Endodermal cell (in vitro differentiated cells): ENCODE data around the gene CALCA. TPM values are rescaled to one million over a fixed set of nuclear protein-coding genes. Genes with fewer than 3 reads are reported as not detected.
A peak's percentile ranks its signal among the peaks of the same experiment; 100 is the strongest.

Source experiments
- DNase-seq: peaks from one replicate; pipeline ENCODE4 v3.0.0-alpha.2; 2017
- H3K27ac ChIP-seq: 2 replicates; pipeline ENCODE4 v1.5.1; 2013; ENCODE audit warnings: mild to moderate bottlenecking, low read depth, low read length, moderate library complexity
- H3K27me3 ChIP-seq: 2 replicates; pipeline ENCODE4 v1.6.1; 2013; ENCODE audit warnings: mild to moderate bottlenecking, low read length, moderate library complexity; ENCODE audit not compliant: insufficient read depth, control insufficient read depth, poor library complexity, severe bottlenecking
- H3K36me3 ChIP-seq: 2 replicates; pipeline ENCODE4 v1.7.0; 2013; ENCODE audit warnings: mild to moderate bottlenecking, low read length, moderate library complexity; ENCODE audit not compliant: control insufficient read depth, insufficient read depth
- H3K4me1 ChIP-seq: one replicate; pipeline ENCODE4 v1.7.0; 2013; ENCODE audit warnings: low read length; ENCODE audit not compliant: control insufficient read depth, insufficient read depth
- H3K4me3 ChIP-seq: 2 replicates; pipeline ENCODE4 v1.5.1; 2013; ENCODE audit warnings: mild to moderate bottlenecking, low read length, moderate library complexity
- H3K9ac ChIP-seq: 2 replicates; pipeline ENCODE4 v1.6.1; 2013; ENCODE audit warnings: mild to moderate bottlenecking, low read length, moderate library complexity; ENCODE audit not compliant: poor library complexity, severe bottlenecking; ENCODE audit errors: extremely low read depth
- H3K9me3 ChIP-seq: 2 replicates; pipeline ENCODE4 v1.6.1; 2013; ENCODE audit warnings: mild to moderate bottlenecking, low read length, moderate library complexity; ENCODE audit not compliant: control insufficient read depth
- H3K27ac Mint-ChIP-seq: 2 replicates; pipeline ENCODE4 v1.8.0; 2020; ENCODE audit warnings: mixed read lengths
- H3K27me3 Mint-ChIP-seq: 2 replicates; pipeline ENCODE4 v1.8.0; 2021; ENCODE audit warnings: mild to moderate bottlenecking, mixed read lengths; ENCODE audit not compliant: insufficient read depth
- H3K36me3 Mint-ChIP-seq: 2 replicates; pipeline ENCODE4 v1.8.0; 2020; ENCODE audit warnings: low read depth, mixed read lengths
- H3K4me1 Mint-ChIP-seq: 2 replicates; pipeline ENCODE4 v1.8.0; 2020; ENCODE audit warnings: mixed read lengths
- H3K4me3 Mint-ChIP-seq: 2 replicates; pipeline ENCODE4 v1.8.0; 2020; ENCODE audit warnings: mild to moderate bottlenecking, moderate library complexity, mixed read lengths
- H3K9me3 Mint-ChIP-seq: 2 replicates; pipeline ENCODE4 v1.8.0; 2020; ENCODE audit warnings: mild to moderate bottlenecking, mixed read lengths
- WGBS, 2 experiments: methylation state at CpG; one replicate each; pipeline versions ENCODE4 v1.1.5 to v1.1.7; 2013; ENCODE audit warnings: missing lambda C conversion rate in 2 of 2, mixed read lengths in 1 of 2; ENCODE audit not compliant: insufficient coverage in 1 of 2, insufficient read length in 1 of 2; 5-methylcytosine and 5-hydroxymethylcytosine counted together
- total RNA-seq, 2 donors: library from RNA; stranded (reverse); fragmentation: NEBNext Ultra II Directional in 1 of 2; extraction: Animal tissue kit (Norgen Biotek cat#: 25700) in 1 of 2; gene quantifications; 2 replicates in 1 of 2; 3 replicates in 1 of 2; pipeline ENCODE4 v1.2.1, GENCODE V29; 2021
- TF ChIP-seq, protein P1 (sequence below): fragments of 200-600 bp; sonication (generic); conservative IDR thresholded peaks from 2 replicates; pipeline ENCODE4 v1.5.0; 2021; ENCODE audit warnings: antibody characterized with exemption, mild to moderate bottlenecking

The CALCA gene
- total RNA-seq, 2 donors from 2014 or later = not detected

DNA sequence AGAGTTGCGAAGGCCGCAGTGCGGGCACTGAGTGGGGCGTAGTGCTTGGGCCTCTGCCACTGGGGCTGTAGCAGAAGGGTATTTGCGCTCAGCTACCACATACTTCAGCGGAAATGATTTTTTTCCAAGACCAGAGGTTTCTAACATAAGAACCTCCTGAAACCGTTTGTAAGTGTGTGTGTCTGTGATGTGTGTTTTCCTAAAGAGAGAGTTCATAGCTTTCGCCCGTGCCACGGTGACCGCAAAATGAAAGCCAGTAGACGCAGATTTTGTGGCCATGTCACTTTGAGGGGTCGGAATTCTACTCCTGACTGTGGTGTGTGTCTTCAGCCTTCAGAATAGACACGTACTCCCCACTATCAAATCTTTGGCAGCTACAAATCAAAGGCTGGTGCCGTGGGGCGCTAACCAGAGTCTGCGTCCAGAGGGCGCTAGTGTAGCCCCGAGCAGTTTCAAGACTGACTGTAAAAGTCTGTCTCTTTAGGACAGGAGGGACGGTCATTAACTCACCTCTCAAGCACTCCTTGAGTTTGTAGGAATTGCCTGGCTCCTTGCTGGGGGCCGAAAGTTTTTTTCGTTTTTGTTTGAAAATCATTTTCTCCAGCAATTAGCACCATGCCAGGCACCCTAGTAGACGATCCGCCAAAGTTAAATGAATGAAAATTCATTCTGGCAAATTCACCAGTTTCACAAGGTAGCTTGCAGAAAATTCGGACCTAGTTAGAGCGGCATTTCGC lies 2.5 kb upstream of the CALCA start:
- TF ChIP-seq, protein P1, sequence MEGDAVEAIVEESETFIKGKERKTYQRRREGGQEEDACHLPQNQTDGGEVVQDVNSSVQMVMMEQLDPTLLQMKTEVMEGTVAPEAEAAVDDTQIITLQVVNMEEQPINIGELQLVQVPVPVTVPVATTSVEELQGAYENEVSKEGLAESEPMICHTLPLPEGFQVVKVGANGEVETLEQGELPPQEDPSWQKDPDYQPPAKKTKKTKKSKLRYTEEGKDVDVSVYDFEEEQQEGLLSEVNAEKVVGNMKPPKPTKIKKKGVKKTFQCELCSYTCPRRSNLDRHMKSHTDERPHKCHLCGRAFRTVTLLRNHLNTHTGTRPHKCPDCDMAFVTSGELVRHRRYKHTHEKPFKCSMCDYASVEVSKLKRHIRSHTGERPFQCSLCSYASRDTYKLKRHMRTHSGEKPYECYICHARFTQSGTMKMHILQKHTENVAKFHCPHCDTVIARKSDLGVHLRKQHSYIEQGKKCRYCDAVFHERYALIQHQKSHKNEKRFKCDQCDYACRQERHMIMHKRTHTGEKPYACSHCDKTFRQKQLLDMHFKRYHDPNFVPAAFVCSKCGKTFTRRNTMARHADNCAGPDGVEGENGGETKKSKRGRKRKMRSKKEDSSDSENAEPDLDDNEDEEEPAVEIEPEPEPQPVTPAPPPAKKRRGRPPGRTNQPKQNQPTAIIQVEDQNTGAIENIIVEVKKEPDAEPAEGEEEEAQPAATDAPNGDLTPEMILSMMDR = peak; percentile 92
- Histone ChIP-seq H3K4me1 (no peaks in the 10 kb centered on the region), H3K27me3 (peaks cover 85% of the 10 kb centered on the region), H3K27ac (no peak overlapping the region), H3K4me3 (peak overlapping the region; percentile 73), H3K9ac (no peak overlapping the region), H3K9me3 (no peaks in the 10 kb centered on the region), H3K36me3 (no peaks in the 10 kb centered on the region)
- H3K27ac Mint-ChIP-seq = peak overlapping the region; percentile 41
- H3K9me3 Mint-ChIP-seq = no peaks in the 10 kb centered on the region
- 4 to 7% methylated on average over 9 to 27 of the region's 27 CpGs for WGBS, 2 experiments
- no peaks in the 10 kb centered on the region for H3K36me3 Mint-ChIP-seq
- peak overlapping the region; percentile 51 for H3K4me3 Mint-ChIP-seq
- DNase-seq = peak; percentile 94
- H3K27me3 Mint-ChIP-seq = peaks cover 81% of the 10 kb centered on the region
- peaks cover 31% of the 10 kb centered on the region for H3K4me1 Mint-ChIP-seq

DNA sequence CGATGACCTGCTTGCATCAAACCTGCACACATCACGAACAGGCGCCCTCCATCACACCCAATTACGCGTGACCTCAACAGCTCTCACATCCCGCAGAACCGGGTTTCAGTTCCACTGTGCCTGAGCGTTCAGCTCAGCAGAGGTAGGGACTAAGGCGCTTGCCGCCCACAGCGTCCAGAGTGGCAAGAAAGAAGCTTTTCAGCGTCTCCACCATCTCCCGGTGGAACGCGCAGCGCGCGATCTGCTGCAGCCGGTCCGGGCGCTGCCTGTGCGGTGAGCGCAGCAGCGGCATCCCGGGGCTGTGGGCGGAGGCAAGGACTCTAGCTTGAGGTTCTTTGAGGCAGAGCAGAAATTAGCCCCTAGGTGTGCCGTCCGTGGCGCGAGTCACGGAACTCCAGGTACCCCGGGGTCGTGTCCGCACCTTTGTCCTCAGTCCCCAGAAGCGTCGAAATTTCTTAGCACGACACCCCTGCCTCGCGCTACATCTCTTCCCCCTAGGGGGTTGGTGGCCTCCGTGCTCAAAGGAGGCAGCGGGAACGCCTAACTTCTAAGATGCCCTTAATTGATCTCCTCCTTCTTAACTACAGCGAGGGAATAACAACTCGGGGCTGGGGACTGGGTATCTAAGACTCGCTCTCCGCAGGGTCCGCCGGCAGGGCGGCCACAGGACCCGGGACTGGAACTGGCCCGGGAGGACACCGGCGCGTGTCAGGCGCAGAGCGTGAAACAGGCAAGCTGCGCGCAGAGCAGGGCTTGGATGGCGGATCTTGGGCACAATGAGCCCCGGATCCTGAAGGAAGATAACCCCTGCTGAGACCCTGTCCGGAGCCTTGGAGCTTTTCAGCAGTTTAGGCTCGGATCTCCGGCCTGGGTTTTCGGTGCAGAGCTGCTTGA lies 1.7 kb upstream of the CALCA start:
- Mint-ChIP-seq H3K9me3 (no peaks in the 10 kb centered on the region), H3K27ac (no peak overlapping the region), H3K27me3 (peaks cover 88% of the 10 kb centered on the region), H3K36me3 (no peaks in the 10 kb centered on the region), H3K4me3 (peak overlapping the region; percentile 51), H3K4me1 (peaks cover 30% of the 10 kb centered on the region)
- Histone ChIP-seq H3K4me1 (no peaks in the 10 kb centered on the region), H3K9ac (no peak overlapping the region), H3K4me3 (peak overlapping the region; percentile 73), H3K36me3 (no peaks in the 10 kb centered on the region), H3K27ac (no peak overlapping the region), H3K27me3 (peaks cover 93% of the 10 kb centered on the region), H3K9me3 (no peaks in the 10 kb centered on the region)
- TF ChIP-seq, protein P1 = no peak
- 4 to 8% methylated on average over 26 to 64 of the region's 64 CpGs for WGBS, 2 experiments
- peak; percentile 82 for DNase-seq

DNA sequence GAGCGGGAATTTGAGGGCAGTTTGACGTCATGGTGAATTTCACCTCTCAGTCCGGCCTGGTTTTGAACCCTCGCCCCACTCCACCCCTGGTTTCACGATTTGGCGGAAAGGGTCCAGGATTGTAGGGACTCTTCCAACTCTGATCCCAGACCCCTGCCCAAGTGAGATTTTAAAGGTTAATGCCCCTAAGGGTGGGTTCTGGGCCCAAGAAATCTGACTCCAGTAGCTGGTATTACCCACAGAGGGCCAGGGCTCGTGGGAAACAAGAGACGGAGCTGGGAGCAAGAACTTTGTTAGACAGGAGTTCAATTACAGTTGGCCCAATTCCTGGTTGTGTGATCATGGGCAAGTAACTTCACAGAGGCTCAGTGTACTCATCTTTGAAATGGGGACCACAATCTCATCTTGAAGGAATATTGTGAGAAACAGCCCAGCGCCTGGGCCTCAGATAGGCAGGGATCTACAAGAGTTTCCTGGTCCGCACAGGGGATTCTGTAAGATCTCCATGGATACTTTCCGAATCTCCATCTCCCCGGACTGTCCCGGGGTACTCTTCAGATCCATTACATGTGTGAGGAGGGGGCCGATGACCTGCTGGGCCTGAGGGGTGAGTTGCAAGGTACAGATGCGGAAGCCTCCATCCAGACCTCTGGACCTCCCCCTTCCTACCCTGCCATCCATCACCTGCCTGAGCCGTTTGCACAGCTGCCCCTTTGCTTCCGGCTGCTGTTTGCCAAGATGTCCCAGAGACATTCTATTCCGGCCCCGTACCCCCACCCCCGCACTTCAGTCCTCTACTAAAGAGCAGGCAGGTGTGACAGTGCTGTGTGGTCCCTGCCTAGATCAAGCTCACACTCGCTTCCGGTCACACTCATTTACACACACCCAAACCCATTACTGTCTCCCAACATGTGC lies 687 bp upstream of the CALCA start:
- Mint-ChIP-seq H3K4me1 (peaks cover 27% of the 10 kb centered on the region), H3K27ac (no peak overlapping the region), H3K9me3 (no peaks in the 10 kb centered on the region), H3K27me3 (peaks cover 94% of the 10 kb centered on the region), H3K36me3 (no peaks in the 10 kb centered on the region), H3K4me3 (peak overlapping the region; percentile 51)
- H3K9me3 ChIP-seq = no peaks in the 10 kb centered on the region
- peak overlapping the region; percentile 73 for H3K4me3 ChIP-seq
- no peaks in the 10 kb centered on the region for H3K36me3 ChIP-seq
- H3K27ac ChIP-seq = no peak overlapping the region
- peaks cover 99% of the 10 kb centered on the region for H3K27me3 ChIP-seq
- TF ChIP-seq, protein P1 = no peak
- WGBS, 2 experiments = 37 to 50% methylated on average over 10 to 22 of the region's 22 CpGs
- peak; percentile 53 for DNase-seq
- H3K9ac ChIP-seq = no peak overlapping the region
- H3K4me1 ChIP-seq = no peaks in the 10 kb centered on the region
